Esophagus muscularis mucosa (tissue), 4 donors: ENCODE measurements around the gene TMEM185A.

Source experiments
- CTCF ChIP-seq, 3 experiments: fragments of 200-600 bp in 2 of 3; fragments of 450-650 bp in 1 of 3; sonication (generic) in 2 of 3; IDR thresholded peaks; one replicate each; pipeline ENCODE4 v1.5.1; 2017 to 2019; ENCODE audit warnings: antibody characterized with exemption in 3 of 3, mild to moderate bottlenecking in 2 of 3, moderate library complexity in 1 of 3
- EP300 ChIP-seq: sonication (generic); formaldehyde crosslinking; IDR thresholded peaks from one replicate; pipeline ENCODE4 v1.6.1; 2017; ENCODE audit warnings: antibody characterized with exemption
- POLR2A ChIP-seq: fragments of 450-650 bp; IDR thresholded peaks from one replicate; pipeline ENCODE4 v1.6.1; 2017; ENCODE audit warnings: antibody characterized with exemption, moderate library complexity, mild to moderate bottlenecking, low read depth
- POLR2AphosphoS5 ChIP-seq, 2 donors: sonication (generic); formaldehyde crosslinking; IDR thresholded peaks; one replicate each; pipeline ENCODE4 v1.6.1; 2017; ENCODE audit warnings: antibody characterized with exemption in 2 of 2

- no peak for TF ChIP-seq CTCF (IDR thresholded peaks at IDR 0.05)
- no peak for TF ChIP-seq POLR2A
- TF ChIP-seq EP300 = no peak
- TF ChIP-seq POLR2AphosphoS5 (IDR thresholded peaks at IDR 0.05) = peak; percentile 56 to 59
These were observed at the start of gene TMEM185A for GRCh38 chrX:149631234-149632165.
